Esophagus muscularis mucosa (tissue), 3 donors: ENCODE measurements around the gene EIF4EBP2.

Experiments
- POLR2A ChIP-seq: fragments of 450-650 bp; IDR thresholded peaks from one replicate; pipeline ENCODE4 v1.6.1; 2017; ENCODE audit warnings: antibody characterized with exemption, moderate library complexity, mild to moderate bottlenecking, low read depth
- POLR2AphosphoS5 ChIP-seq, 2 donors: sonication (generic); formaldehyde crosslinking; IDR thresholded peaks; one replicate each; pipeline ENCODE4 v1.6.1; 2017; ENCODE audit warnings: antibody characterized with exemption in 2 of 2
- TF ChIP-seq, protein P1 (sequence below), 3 experiments: fragments of 200-600 bp in 2 of 3; fragments of 450-650 bp in 1 of 3; sonication (generic) in 2 of 3; IDR thresholded peaks; one replicate each; pipeline ENCODE4 v1.5.1; 2017 to 2019; ENCODE audit warnings: antibody characterized with exemption in 3 of 3, mild to moderate bottlenecking in 2 of 3, moderate library complexity in 1 of 3

DNA sequence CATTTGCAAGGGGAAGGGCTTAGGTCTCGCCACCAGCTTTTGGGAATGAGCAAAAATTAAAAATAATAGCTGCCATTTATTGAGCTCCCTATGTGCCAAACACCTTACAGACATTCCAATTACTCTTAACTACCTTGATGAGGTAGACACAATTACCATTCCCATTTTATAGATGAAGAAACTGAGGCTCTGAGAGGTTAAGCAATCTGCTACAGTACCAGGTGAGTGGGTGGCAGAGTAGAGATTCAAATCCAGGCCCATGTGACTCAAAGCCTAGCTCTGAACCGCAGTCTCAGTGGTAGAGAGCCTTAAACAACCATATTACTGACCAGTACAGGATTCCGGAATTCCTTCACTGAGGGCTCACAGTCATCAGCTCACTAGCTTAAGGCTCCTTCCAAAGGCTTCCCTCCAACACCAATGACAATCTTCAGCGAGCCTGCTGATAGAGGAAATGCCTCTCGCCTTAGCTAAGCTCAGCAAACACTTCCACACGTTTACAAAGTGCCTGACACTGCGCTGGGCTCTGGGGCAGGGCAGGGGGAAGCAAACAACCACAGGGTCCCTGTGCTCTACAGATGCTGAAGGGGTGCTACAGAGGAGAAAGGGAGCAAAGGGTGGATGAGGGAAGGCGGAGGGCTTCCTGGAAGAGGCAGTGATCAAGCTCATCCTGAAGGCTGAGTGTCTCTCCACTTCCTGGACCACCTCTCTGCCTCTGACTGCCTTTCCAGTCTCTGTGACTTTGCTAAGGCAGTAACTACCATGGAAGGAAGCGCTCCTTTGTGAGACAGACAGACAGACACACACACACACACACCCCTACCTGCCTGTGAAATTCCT, 28.9 kb upstream of the EIF4EBP2 start:
- TF ChIP-seq, protein P1, sequence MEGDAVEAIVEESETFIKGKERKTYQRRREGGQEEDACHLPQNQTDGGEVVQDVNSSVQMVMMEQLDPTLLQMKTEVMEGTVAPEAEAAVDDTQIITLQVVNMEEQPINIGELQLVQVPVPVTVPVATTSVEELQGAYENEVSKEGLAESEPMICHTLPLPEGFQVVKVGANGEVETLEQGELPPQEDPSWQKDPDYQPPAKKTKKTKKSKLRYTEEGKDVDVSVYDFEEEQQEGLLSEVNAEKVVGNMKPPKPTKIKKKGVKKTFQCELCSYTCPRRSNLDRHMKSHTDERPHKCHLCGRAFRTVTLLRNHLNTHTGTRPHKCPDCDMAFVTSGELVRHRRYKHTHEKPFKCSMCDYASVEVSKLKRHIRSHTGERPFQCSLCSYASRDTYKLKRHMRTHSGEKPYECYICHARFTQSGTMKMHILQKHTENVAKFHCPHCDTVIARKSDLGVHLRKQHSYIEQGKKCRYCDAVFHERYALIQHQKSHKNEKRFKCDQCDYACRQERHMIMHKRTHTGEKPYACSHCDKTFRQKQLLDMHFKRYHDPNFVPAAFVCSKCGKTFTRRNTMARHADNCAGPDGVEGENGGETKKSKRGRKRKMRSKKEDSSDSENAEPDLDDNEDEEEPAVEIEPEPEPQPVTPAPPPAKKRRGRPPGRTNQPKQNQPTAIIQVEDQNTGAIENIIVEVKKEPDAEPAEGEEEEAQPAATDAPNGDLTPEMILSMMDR (IDR thresholded peaks at IDR 0.05), result no peak
- TF ChIP-seq POLR2AphosphoS5 (IDR thresholded peaks at IDR 0.05) (no peak), POLR2A (no peak)
